ENCODE data around the gene SORBS1.

The SORBS1 gene

DNA sequence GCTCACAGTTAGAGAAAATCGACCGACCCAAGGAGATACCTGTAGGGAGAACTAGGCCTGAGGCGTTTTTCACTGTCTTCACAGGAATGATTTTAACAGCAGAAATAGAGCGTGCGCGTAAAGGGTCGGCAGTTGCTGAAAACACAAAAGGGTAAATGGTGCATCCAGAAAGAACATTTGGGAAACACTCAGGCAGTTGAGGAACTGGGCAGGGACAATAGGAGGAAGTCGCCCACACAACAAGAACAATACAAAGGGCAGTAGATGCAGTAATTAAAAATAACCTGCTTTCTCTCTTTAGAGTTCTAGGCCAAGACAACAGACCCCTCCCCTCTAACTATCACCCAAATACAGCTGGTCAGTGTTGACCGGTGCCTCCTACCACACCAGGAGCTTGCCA lies 126.6 kb downstream of the SORBS1 start:
- TF ChIP-seq, protein P1, sequence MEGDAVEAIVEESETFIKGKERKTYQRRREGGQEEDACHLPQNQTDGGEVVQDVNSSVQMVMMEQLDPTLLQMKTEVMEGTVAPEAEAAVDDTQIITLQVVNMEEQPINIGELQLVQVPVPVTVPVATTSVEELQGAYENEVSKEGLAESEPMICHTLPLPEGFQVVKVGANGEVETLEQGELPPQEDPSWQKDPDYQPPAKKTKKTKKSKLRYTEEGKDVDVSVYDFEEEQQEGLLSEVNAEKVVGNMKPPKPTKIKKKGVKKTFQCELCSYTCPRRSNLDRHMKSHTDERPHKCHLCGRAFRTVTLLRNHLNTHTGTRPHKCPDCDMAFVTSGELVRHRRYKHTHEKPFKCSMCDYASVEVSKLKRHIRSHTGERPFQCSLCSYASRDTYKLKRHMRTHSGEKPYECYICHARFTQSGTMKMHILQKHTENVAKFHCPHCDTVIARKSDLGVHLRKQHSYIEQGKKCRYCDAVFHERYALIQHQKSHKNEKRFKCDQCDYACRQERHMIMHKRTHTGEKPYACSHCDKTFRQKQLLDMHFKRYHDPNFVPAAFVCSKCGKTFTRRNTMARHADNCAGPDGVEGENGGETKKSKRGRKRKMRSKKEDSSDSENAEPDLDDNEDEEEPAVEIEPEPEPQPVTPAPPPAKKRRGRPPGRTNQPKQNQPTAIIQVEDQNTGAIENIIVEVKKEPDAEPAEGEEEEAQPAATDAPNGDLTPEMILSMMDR (conservative IDR thresholded peaks at IDR 0.05), result no peak
- H3K27ac ChIP-seq, result no peak overlapping the region

- H3K27ac ChIP-seq, result no peak overlapping the region
- TF ChIP-seq, protein P1 (conservative IDR thresholded peaks at IDR 0.05), result no peak
Measured at GRCh38 chr10:95431900-95432342, 129.2 kb downstream of the SORBS1 start.

GRCh38 chr10:95430231-95430951 lies 130.8 kb downstream of the SORBS1 start:
- H3K27ac ChIP-seq, result no peak overlapping the region
- TF ChIP-seq, protein P1 (conservative IDR thresholded peaks at IDR 0.05), result peak; percentile 95

DNA sequence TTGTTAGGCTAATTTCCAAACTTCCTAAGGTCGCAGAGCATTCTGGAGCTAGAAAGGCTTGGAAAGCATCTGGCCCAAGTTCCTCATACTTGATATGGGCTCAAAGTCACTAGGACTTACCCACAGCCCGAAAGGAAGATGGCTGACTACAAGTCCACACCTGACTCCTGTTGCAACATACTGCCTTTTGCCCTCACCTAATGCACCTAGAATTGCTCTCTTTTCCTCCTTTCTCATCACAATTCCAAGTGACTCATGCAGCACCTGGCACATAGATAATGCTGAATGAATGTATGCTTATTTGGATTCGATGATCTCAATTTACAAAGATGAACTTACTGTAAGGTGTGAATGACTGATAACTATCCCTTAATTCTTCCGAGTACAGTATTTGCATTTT lies 131.5 kb downstream of the SORBS1 start:
- TF ChIP-seq, protein P1 (conservative IDR thresholded peaks at IDR 0.05), result no peak
- no peak overlapping the region for H3K27ac ChIP-seq

DNA sequence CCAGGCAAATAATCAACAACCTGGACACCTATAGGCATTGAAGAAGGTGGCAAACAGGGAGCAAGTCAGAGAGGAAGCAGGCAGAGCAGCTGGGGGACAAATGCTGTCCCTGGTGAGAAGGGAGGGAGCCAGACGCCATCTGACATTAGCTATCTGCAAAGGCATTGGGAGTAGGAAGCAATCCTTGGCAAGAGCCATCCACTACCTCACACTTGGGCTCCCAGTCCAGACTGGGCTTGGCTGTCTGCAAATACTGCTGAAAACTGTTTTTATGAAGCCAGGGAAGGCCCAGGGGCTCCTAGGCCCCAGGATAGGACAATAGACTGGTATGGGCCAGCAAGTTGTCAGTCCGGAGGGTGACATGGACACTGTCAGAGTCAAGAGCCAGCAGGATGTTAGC lies 132.5 kb downstream of the SORBS1 start:
- TF ChIP-seq, protein P1 (conservative IDR thresholded peaks at IDR 0.05), result no peak

GRCh38 chr10:95426482-95426881 lies 134.7 kb downstream of the SORBS1 start:
- TF ChIP-seq, protein P1 (conservative IDR thresholded peaks at IDR 0.05), result no peak
- H3K27ac ChIP-seq, result no peak overlapping the region

More for the DNA sequence above, 132.5 kb downstream of the SORBS1 start:
- H3K27ac ChIP-seq, result no peak overlapping the region

DNA sequence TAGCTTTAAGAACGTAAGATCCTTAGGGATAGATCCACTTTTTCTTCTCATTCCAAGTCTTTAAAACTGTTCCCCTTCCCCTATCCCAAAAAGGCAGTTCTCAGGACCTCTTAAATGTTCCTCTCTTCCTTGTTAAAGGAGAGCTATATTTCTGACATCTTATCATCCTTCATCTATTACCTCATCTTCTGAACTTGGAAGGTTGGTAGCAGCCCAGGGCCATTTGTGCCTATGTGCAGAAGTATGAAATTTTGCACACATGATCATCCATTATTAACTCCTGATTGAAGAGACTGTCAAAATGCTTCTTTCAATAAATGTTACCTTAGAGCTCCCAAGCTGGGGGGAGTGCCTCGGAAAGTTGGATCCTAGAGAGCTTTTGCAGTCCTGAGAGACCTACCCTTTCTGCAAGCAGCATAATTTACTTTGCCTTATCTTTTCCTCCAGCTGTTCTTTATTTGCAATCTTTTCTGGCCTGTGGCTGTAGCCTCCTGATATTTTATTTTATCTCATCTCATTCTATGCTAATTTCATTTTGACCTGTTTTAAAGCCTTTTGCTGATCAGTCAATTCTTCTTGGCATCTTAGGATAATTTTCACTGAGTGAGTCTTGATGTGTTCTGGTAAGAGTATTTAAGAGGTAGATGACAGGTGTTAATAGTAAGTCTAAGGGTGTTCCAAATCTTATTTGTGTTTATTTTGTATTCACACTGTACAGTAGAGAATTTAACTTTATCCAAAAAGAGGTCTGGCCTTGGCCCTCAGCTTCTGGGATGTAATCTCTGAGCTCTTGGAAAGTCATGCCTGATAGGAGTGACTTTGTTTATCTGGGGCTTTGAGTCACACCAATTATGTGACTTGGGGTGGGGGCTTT lies 135.3 kb downstream of the SORBS1 start:
- no peak overlapping the region for H3K27ac ChIP-seq
- TF ChIP-seq, protein P1 (conservative IDR thresholded peaks at IDR 0.05), result no peak
